K562 (cell line): ENCODE data around the gene DLK2. TPM values are rescaled to one million over a fixed set of nuclear protein-coding genes. Genes with fewer than 3 reads are reported as not detected.

Experiments used
- ATAC-seq: fragments of 200-7000 bp; cut with Tn5 transposase; 3 replicates; pipeline ENCODE4 v1.9.1; 2020; ENCODE audit warnings: moderate library complexity
- BruUV-seq: library from RNA; stranded (reverse); fragments of 400-500 nt; replicated peaks from 2 replicates; lab custom pipeline; 2021; lab: Mats Ljungman, UMichigan
- CTCF ChIA-PET: fragments of 300-600 bp; formaldehyde crosslinking; extraction: SDS; loops from one replicate; lab custom pipeline; 2021; ENCODE audit warnings: low intra/inter-chr PET ratio; lab: Yijun Ruan, JAX
- POLR2A ChIA-PET: fragments of 300-600, 350-650 bp; sonication (Branson Sonifier 250); formaldehyde crosslinking; extraction: SDS; loops from one replicate; lab custom pipeline; 2021; ENCODE audit warnings: antibody characterized with exemption, inconsistent platforms; lab: Yijun Ruan, JAX
- DNase-seq, 4 experiments: peaks; one replicate each; pipeline versions ENCODE4 v3.0.0 to v3.0.0-alpha.2; 2011 to 2018; ENCODE audit warnings: low spot score in 3 of 4, mixed read lengths in 3 of 4; ENCODE audit errors: extremely low read depth in 1 of 4
- FAIRE-seq: peaks from 2 replicates; lab custom pipeline; 2011; peaks lifted over from hg19 to GRCh38; lab: Jason Lieb, UNC
- H2AFZ ChIP-seq: 2 replicates; pipeline ENCODE4 v1.6.0; 2011; ENCODE audit warnings: low read depth, low read length, control low read depth, inconsistent platforms
- H3K27ac ChIP-seq: fragments of 200-600 bp; 3 replicates; pipeline ENCODE4 v1.8.0; 2011; ENCODE audit warnings: low read depth, mild to moderate bottlenecking, control low read depth, inconsistent platforms, low read length, moderate library complexity, mixed read lengths; ENCODE audit errors: extremely low read depth
- H3K27me3 ChIP-seq, 2 experiments: fragments of 300-600 bp in 1 of 2; 2 replicates in 1 of 2; 3 replicates in 1 of 2; pipeline versions ENCODE4 v1.6.0 to v1.8.0; 2011; ENCODE audit warnings: inconsistent platforms in 2 of 2, low read length in 2 of 2, mild to moderate bottlenecking in 1 of 2, mixed read lengths in 1 of 2, moderate library complexity in 1 of 2; ENCODE audit not compliant: control insufficient read depth in 2 of 2, insufficient read depth in 2 of 2
- H3K36me3 ChIP-seq: fragments of 300-600 bp; 3 replicates; pipeline ENCODE4 v1.8.0; 2011; ENCODE audit warnings: mild to moderate bottlenecking, low read length, inconsistent platforms; ENCODE audit not compliant: control insufficient read depth, insufficient read depth
- H3K4me1 ChIP-seq, 2 experiments: fragments of 200-600 bp in 1 of 2; replicated peaks in 1 of 2; 2 replicates in 1 of 2; 3 replicates in 1 of 2; pipeline versions ENCODE4 v1.5.1 to v1.8.0; 2011; ENCODE audit warnings: inconsistent platforms in 2 of 2, low read length in 2 of 2, mild to moderate bottlenecking in 1 of 2, mixed read lengths in 1 of 2, moderate library complexity in 1 of 2; ENCODE audit not compliant: control insufficient read depth in 2 of 2, insufficient read depth in 2 of 2
- H3K4me2 ChIP-seq: 2 replicates; pipeline ENCODE4 v1.6.1; 2011; ENCODE audit warnings: low read length, control low read depth, inconsistent platforms, mixed read lengths; ENCODE audit not compliant: insufficient read depth
- H3K4me3 ChIP-seq: fragments of 200-600 bp; sonication (generic), shearing (Covaris generic); 2 replicates; pipeline ENCODE4 v1.5.1; 2016; ENCODE audit warnings: control low read depth, inconsistent platforms
- H3K79me2 ChIP-seq: fragments of 200-600 bp; 3 replicates; pipeline ENCODE4 v1.8.0; 2011; ENCODE audit warnings: low read length, inconsistent platforms; ENCODE audit not compliant: control insufficient read depth, insufficient read depth
- H3K9ac ChIP-seq, 2 experiments: 2 replicates each; pipeline versions ENCODE4 v1.6.0 to v1.6.1; 2011; ENCODE audit warnings: low read depth in 2 of 2, low read length in 2 of 2, control low read depth in 1 of 2, inconsistent platforms in 1 of 2, mild to moderate bottlenecking in 1 of 2, mixed read lengths in 1 of 2; ENCODE audit not compliant: insufficient read depth in 1 of 2
- H3K9me1 ChIP-seq: one replicate; pipeline ENCODE4 v1.6.0; 2011; ENCODE audit warnings: inconsistent platforms, mild to moderate bottlenecking, low read length, moderate library complexity; ENCODE audit not compliant: control insufficient read depth, insufficient read depth
- H3K9me3 ChIP-seq: replicated peaks from 2 replicates; pipeline ENCODE4 v1.5.1; 2011; ENCODE audit warnings: low read depth, low read length, inconsistent platforms; ENCODE audit not compliant: control insufficient read depth, insufficient read depth
- H4K20me1 ChIP-seq: replicated peaks from 2 replicates; pipeline ENCODE4 v1.6.1; 2011; ENCODE audit warnings: low read length, inconsistent platforms, mixed read lengths; ENCODE audit not compliant: control insufficient read depth, insufficient read depth
- ARID1B ChIP-seq: fragments of 450-650 bp; IDR thresholded peaks from 2 replicates; pipeline ENCODE4 v1.6.1; 2016; ENCODE audit warnings: antibody characterized with exemption, mild to moderate bottlenecking, inconsistent platforms
- ATF7 ChIP-seq: fragments of 450-650 bp; IDR thresholded peaks from 2 replicates; pipeline ENCODE4 v1.7.1; 2014; ENCODE audit warnings: mild to moderate bottlenecking, moderate library complexity
- CEBPB ChIP-seq: fragments of 450-650 bp; IDR thresholded peaks from 2 replicates; pipeline ENCODE4 v1.6.1; 2016; ENCODE audit warnings: missing genetic modification characterization, missing compliant biosample characterization
- CEBPG ChIP-seq, 3 experiments: fragments of 200-800 bp in 1 of 3; sonication (Bioruptor generic) in 1 of 3; sonication (generic) in 1 of 3; formaldehyde crosslinking in 1 of 3; IDR thresholded peaks in 2 of 3; conservative IDR thresholded peaks in 1 of 3; 2 replicates each; pipeline versions ENCODE4 v1.6.1 to v1.8.0; 2016 to 2022; ENCODE audit warnings: missing compliant biosample characterization in 2 of 3, missing genetic modification characterization in 2 of 3, mild to moderate bottlenecking in 1 of 3, missing genetic modification reagents in 1 of 3
- FOS ChIP-seq: IDR thresholded peaks from 3 replicates; pipeline ENCODE4 v1.6.1; 2011; ENCODE audit not compliant: insufficient read length; ENCODE audit errors: extremely low read depth
- SNRNP70 ChIP-seq: fragments of 200-400 bp; formaldehyde crosslinking; optimal IDR thresholded peaks from 2 replicates; pipeline ENCODE3; 2017; ENCODE audit warnings: low read depth, low read length
- TAF1 ChIP-seq: IDR thresholded peaks from 2 replicates; pipeline ENCODE4 v1.6.1; 2011; ENCODE audit warnings: mild to moderate bottlenecking, low read length, moderate library complexity; ENCODE audit not compliant: insufficient read depth, control insufficient read depth, severe bottlenecking; ENCODE audit errors: extremely low read depth
- WGBS: fragments of 100-300 bp; shearing (Covaris generic); methylation state at CpG from one replicate; pipeline ENCODE4 v1.1.6; 2016; ENCODE audit warnings: low coverage, mixed read lengths; ENCODE audit not compliant: insufficient coverage; ENCODE audit errors: missing lambda C conversion rate; 5-methylcytosine and 5-hydroxymethylcytosine counted together
- in situ Hi-C: fragments of 300-500 bp; cut with MboI; formaldehyde crosslinking; loops from 4 replicates; pipeline ENCODE4 v1.15.0; 2018; ENCODE audit warnings: inconsistent platforms, mixed read lengths
- intact Hi-C: fragments of 100-400 bp; cut with micrococcal nuclease; formaldehyde crosslinking; loops from 2 replicates; pipeline ENCODE4 v1.14.2; 2022
- polyA plus RNA-seq, 8 experiments: library from polyadenylated mRNA; depleted of rRNA in 4 of 8; stranded (reverse) in 5 of 8; unstranded in 3 of 8; fragments of >200 nt; fragmentation: Nextera tagmentation in 2 of 8; fragmentation: Illumina TruSeq in 1 of 8; extraction: Ambion mirVana in 2 of 8; extraction: Trizol in 1 of 8; gene quantifications; 2 replicates each; pipeline versions ENCODE4 v1.2.1 to v1.2.3, GENCODE V29; 2011 to 2014; ENCODE audit warnings: inconsistent platforms in 1 of 8, missing spikeins in 1 of 8
- total RNA-seq, 7 experiments: library from RNA; depleted of rRNA in 6 of 7; stranded (reverse); fragments of >200 nt in 6 of 7; fragmentation: Illumina TruSeq in 2 of 7; extraction: Trizol in 2 of 7; gene quantifications; 2 replicates each; pipeline versions ENCODE4 v1.2.1 to v1.2.3, GENCODE V29; 2011 to 2021; ENCODE audit warnings: low replicate concordance in 1 of 7
- TF ChIP-seq, protein P1 (sequence below): sonication (generic); formaldehyde crosslinking; IDR thresholded peaks from 2 replicates; pipeline ENCODE4 v1.8.0; 2022; ENCODE audit warnings: missing genetic modification reagents, mild to moderate bottlenecking, moderate library complexity, borderline replicate concordance
- TF ChIP-seq, protein P2 (sequence below), 2 experiments: fragments of 450-650 bp in 1 of 2; IDR thresholded peaks; 2 replicates each; pipeline ENCODE4 v1.6.1; 2011 to 2017; ENCODE audit warnings: low read depth in 2 of 2, antibody characterized with exemption in 1 of 2, borderline replicate concordance in 1 of 2, low read length in 1 of 2, mild to moderate bottlenecking in 1 of 2, mixed read lengths in 1 of 2; ENCODE audit not compliant: control insufficient read depth in 1 of 2
- TF ChIP-seq, protein P3 (sequence below), 2 experiments: fragments of 450-650 bp in 1 of 2; sonication (generic) in 1 of 2; formaldehyde crosslinking in 1 of 2; IDR thresholded peaks in 1 of 2; conservative IDR thresholded peaks in 1 of 2; 2 replicates each; pipeline versions ENCODE4 v1.6.1 to v1.8.1; 2016 to 2023; ENCODE audit warnings: mild to moderate bottlenecking in 2 of 2, moderate library complexity in 2 of 2, inconsistent platforms in 1 of 2, missing genetic modification reagents in 1 of 2
- TF ChIP-seq, protein P4 (sequence below): fragments of 450-650 bp; formaldehyde crosslinking; IDR thresholded peaks from 2 replicates; pipeline ENCODE4 v1.4.0; 2020; ENCODE audit warnings: mild to moderate bottlenecking, moderate library complexity
- TF ChIP-seq, protein P5 (sequence below): fragments of 450-650 bp; IDR thresholded peaks from 2 replicates; pipeline ENCODE4 v1.6.1; 2017; ENCODE audit warnings: mild to moderate bottlenecking, moderate library complexity

DLK2 gene
- total and polyA plus RNA-seq, 9 of the 15 experiments (the other 6 are each of a cell fraction or from before 2014, with no cell fraction given) = 0.11 to 0.53 (median 0.29) TPM; not detected in 3

DNA sequence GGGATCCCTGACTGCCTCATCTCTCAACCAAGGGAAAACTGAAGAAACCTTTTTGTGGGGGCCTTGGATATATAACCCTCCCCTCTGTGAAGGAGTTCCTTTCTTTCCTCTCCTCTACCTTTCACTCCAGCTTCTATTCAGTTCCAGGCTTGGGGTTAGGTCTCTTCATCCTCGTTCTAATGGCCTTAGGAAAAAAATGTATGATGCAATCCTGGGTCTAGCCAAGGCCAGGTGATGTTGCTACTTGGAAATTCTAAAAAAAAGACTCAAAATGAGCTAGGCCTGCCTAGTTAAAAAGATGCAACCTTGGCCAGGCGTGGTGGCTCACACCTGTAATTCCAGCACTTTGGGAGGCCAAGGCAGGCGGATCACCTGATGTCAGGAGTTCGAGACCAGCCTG is 20.4 kb downstream of the DLK2 start:
- ATAC-seq (no peak), DNase-seq (no peak), FAIRE-seq (no peak)
- BruUV-seq = no TSS peak
- WGBS = 81% methylated on average over 4 of the region's 4 CpGs
- H3K79me2 ChIP-seq = no peaks in the 10 kb centered on the region
- H3K4me3 ChIP-seq = no peak overlapping the region
- H3K36me3 ChIP-seq = peaks cover 18% of the 10 kb centered on the region; the same call in 2 of the 3 replicates
- no peaks in the 10 kb centered on the region for H3K9me1 ChIP-seq
- H3K27me3 ChIP-seq = no peaks in the 10 kb centered on the region
- H3K27ac ChIP-seq = no peak overlapping the region
- H2AFZ ChIP-seq = no peak overlapping the region
- peaks cover 6 to 7% of the 10 kb centered on the region in 2 experiments; a peak in 3 of 5 replicates for H3K4me1 ChIP-seq
- peaks cover 3% of the 10 kb centered on the region for H4K20me1 ChIP-seq
- in situ Hi-C loops = no loop called here
- intact Hi-C loops = no loop called here
- ChIA-PET POLR2A (interaction anchor here (0.6 to 2.4 kb wide), 5 partner anchors 9 to 333 kb away, joined by 3 to 12 read pairs (median 3); no protein-coding TSS in a partner anchor), CTCF (no interaction called here)
- no peak overlapping the region for H3K4me2 ChIP-seq
- H3K9me3 ChIP-seq = no peaks in the 10 kb centered on the region
- no peak overlapping the region for H3K9ac ChIP-seq
- TF ChIP-seq TAF1 = no peak
- TF ChIP-seq ATF7 = peak; percentile 42; the same call in 1 of the 2 replicates
- TF ChIP-seq, protein P1, sequence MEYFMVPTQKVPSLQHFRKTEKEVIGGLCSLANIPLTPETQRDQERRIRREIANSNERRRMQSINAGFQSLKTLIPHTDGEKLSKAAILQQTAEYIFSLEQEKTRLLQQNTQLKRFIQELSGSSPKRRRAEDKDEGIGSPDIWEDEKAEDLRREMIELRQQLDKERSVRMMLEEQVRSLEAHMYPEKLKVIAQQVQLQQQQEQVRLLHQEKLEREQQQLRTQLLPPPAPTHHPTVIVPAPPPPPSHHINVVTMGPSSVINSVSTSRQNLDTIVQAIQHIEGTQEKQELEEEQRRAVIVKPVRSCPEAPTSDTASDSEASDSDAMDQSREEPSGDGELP = no peak
- peak; percentile 67; the same call in 1 of the 2 replicates for TF ChIP-seq CEBPB
- TF ChIP-seq, protein P2, sequence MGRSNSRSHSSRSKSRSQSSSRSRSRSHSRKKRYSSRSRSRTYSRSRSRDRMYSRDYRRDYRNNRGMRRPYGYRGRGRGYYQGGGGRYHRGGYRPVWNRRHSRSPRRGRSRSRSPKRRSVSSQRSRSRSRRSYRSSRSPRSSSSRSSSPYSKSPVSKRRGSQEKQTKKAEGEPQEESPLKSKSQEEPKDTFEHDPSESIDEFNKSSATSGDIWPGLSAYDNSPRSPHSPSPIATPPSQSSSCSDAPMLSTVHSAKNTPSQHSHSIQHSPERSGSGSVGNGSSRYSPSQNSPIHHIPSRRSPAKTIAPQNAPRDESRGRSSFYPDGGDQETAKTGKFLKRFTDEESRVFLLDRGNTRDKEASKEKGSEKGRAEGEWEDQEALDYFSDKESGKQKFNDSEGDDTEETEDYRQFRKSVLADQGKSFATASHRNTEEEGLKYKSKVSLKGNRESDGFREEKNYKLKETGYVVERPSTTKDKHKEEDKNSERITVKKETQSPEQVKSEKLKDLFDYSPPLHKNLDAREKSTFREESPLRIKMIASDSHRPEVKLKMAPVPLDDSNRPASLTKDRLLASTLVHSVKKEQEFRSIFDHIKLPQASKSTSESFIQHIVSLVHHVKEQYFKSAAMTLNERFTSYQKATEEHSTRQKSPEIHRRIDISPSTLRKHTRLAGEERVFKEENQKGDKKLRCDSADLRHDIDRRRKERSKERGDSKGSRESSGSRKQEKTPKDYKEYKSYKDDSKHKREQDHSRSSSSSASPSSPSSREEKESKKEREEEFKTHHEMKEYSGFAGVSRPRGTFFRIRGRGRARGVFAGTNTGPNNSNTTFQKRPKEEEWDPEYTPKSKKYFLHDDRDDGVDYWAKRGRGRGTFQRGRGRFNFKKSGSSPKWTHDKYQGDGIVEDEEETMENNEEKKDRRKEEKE (IDR thresholded peaks at IDR 0.05; ENCODE audit: borderline replicate concordance in 1 of 2, control insufficient read depth in 1 of 2, low read depth in 2 of 2, low read length in 1 of 2) = no peak
- TF ChIP-seq SNRNP70 = no peak
- TF ChIP-seq, protein P3, sequence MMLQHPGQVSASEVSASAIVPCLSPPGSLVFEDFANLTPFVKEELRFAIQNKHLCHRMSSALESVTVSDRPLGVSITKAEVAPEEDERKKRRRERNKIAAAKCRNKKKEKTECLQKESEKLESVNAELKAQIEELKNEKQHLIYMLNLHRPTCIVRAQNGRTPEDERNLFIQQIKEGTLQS (IDR thresholded peaks at IDR 0.05) = peak; percentile 76
- TF ChIP-seq, protein P3 (CRISPR knock-in tag; conservative IDR thresholded peaks at IDR 0.05) = no peak
- no peak for TF ChIP-seq FOS
- TF ChIP-seq, protein P4, sequence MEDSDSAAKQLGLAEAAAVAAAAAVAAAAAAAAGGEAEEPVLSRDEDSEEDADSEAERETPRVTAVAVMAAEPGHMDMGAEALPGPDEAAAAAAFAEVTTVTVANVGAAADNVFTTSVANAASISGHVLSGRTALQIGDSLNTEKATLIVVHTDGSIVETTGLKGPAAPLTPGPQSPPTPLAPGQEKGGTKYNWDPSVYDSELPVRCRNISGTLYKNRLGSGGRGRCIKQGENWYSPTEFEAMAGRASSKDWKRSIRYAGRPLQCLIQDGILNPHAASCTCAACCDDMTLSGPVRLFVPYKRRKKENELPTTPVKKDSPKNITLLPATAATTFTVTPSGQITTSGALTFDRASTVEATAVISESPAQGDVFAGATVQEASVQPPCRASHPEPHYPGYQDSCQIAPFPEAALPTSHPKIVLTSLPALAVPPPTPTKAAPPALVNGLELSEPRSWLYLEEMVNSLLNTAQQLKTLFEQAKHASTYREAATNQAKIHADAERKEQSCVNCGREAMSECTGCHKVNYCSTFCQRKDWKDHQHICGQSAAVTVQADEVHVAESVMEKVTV (CRISPR knock-in tag) = no peak
- TF ChIP-seq, protein P5, sequence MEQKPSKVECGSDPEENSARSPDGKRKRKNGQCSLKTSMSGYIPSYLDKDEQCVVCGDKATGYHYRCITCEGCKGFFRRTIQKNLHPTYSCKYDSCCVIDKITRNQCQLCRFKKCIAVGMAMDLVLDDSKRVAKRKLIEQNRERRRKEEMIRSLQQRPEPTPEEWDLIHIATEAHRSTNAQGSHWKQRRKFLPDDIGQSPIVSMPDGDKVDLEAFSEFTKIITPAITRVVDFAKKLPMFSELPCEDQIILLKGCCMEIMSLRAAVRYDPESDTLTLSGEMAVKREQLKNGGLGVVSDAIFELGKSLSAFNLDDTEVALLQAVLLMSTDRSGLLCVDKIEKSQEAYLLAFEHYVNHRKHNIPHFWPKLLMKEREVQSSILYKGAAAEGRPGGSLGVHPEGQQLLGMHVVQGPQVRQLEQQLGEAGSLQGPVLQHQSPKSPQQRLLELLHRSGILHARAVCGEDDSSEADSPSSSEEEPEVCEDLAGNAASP = no peak
- no peak for TF ChIP-seq ARID1B
- peak; percentile 41; the same call in 1 of the 2 replicates for TF ChIP-seq CEBPG (CRISPR knock-in tag; IDR thresholded peaks at IDR 0.05)
- TF ChIP-seq CEBPG (tag; conservative IDR thresholded peaks at IDR 0.05 in 1 of 2, IDR thresholded peaks at IDR 0.05 in 1 of 2) = peak; percentile 77 to 84
